Skeletal muscle satellite cell (primary cell): ENCODE results near the gene CACNA2D3.
"Not testable (repeated sequence)": the region's sequence is repeated elsewhere in the genome, so short reads cannot be mapped to it uniquely, and the experiment has no call there.

ENCODE experiments used
- H3K27me3 ChIP-seq: 2 replicates; pipeline ENCODE4 v1.7.0; 2013; ENCODE audit warnings: low read length; ENCODE audit not compliant: control insufficient read depth, insufficient read depth
- H3K36me3 ChIP-seq: 2 replicates; pipeline ENCODE4 v1.7.0; 2013; ENCODE audit warnings: mild to moderate bottlenecking, control low read depth, low read length; ENCODE audit not compliant: insufficient read depth
- H3K4me1 ChIP-seq: 2 replicates; pipeline ENCODE4 v1.7.0; 2013; ENCODE audit warnings: low read length; ENCODE audit not compliant: control insufficient read depth, insufficient read depth
- H3K4me2 ChIP-seq: 2 replicates; pipeline ENCODE4 v1.7.0; 2013; ENCODE audit warnings: mild to moderate bottlenecking, low read length
- H3K4me3 ChIP-seq: 2 replicates; pipeline ENCODE4 v1.7.0; 2013; ENCODE audit warnings: low read length
- H3K9ac ChIP-seq: 2 replicates; pipeline ENCODE4 v1.7.0; 2013; ENCODE audit warnings: mild to moderate bottlenecking, low read depth, low read length, moderate library complexity
- H3K9me3 ChIP-seq: replicated peaks from 2 replicates; pipeline ENCODE4 v1.7.0; 2013; ENCODE audit warnings: mild to moderate bottlenecking, control low read depth, low read length

The CACNA2D3 gene

DNA sequence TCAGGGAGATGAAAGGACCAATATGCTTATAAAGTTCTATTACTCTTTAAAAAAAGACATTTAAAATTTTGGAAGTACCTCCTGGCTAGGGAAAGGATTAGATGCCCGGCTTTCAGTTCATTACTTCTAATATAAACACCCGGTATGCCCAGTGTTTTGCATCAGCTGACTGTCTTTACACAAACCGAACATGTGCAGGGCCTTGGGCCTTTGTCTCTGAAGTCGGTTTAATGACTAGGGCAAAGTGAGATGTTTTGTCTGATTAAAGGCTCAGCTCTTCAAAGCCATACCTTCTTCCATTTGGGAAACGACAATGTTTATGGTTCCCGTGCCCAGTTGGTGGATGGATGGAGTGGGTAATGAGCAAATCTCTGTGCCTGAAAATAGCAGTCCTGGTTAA is 984.8 kb downstream of the CACNA2D3 start:
- no peak overlapping the region for H3K9ac ChIP-seq
- H3K27me3 ChIP-seq: no peaks in the 10 kb centered on the region
- no peak overlapping the region for H3K4me2 ChIP-seq
- no peak overlapping the region for H3K4me3 ChIP-seq
- H3K4me1 ChIP-seq: no peaks in the 10 kb centered on the region
- H3K9me3 ChIP-seq: no peaks in the 10 kb centered on the region
- H3K36me3 ChIP-seq: no peaks in the 10 kb centered on the region

DNA sequence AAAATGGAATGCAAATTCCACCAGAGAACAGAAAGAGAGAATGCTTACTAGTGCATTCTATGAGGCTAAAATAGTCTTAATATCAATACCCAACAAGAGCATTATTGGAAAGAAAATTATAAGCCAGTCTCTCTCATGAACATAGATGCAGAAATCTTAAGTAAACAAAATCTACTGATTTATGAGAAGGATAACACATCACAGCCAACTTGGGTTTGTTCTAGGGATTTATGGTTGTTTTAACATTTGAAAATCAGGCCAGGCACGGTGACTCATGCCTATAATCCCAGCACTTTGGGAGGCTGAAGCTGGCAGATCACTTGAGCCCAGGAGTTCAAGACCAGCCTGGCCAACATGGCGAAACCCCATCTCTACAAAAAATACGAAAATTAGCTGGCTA is 989.6 kb downstream of the CACNA2D3 start:
- H3K4me2 ChIP-seq, H3K4me3 ChIP-seq, H3K9ac ChIP-seq, H3K4me1 ChIP-seq, H3K27me3 ChIP-seq, H3K9me3 ChIP-seq, H3K36me3 ChIP-seq: not testable (repeated sequence)

GRCh38 chr3:55118451-55118850 is 996.1 kb downstream of the CACNA2D3 start:
- H3K9ac ChIP-seq: no peak overlapping the region
- H3K9me3 ChIP-seq: no peaks in the 10 kb centered on the region
- no peak overlapping the region for H3K4me2 ChIP-seq
- H3K36me3 ChIP-seq: no peaks in the 10 kb centered on the region
- H3K4me1 ChIP-seq: no peaks in the 10 kb centered on the region
- no peak overlapping the region for H3K4me3 ChIP-seq
- no peaks in the 10 kb centered on the region for H3K27me3 ChIP-seq

DNA sequence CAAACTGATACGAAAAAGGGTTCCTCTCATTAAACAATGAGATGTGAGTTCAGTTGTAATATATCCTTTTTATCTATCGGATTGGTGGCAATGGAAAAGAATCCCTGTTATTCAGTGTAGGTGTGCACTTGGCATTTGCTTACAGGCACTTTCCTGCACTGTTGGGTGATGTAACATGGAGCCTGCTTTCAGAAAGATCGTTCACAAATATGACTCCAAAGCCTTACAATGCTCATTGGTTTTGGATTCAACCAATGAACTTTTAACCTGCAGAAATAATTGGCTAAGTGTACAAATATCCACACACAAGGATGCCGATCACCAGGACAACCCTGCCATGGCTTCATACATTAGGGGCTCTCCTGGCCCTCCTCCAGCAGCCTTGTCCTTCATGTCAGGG is 996.9 kb downstream of the CACNA2D3 start:
- no peaks in the 10 kb centered on the region for H3K27me3 ChIP-seq
- no peaks in the 10 kb centered on the region for H3K9me3 ChIP-seq
- no peaks in the 10 kb centered on the region for H3K36me3 ChIP-seq
- H3K4me2 ChIP-seq: no peak overlapping the region
- H3K4me3 ChIP-seq: no peak overlapping the region
- no peak overlapping the region for H3K9ac ChIP-seq
- no peaks in the 10 kb centered on the region for H3K4me1 ChIP-seq

- Histone ChIP-seq H3K4me3 (no peak overlapping the region), H3K4me1 (peaks cover 1% of the 10 kb centered on the region), H3K36me3 (no peaks in the 10 kb centered on the region), H3K9ac (no peak overlapping the region), H3K27me3 (no peaks in the 10 kb centered on the region), H3K4me2 (no peak overlapping the region), H3K9me3 (no peaks in the 10 kb centered on the region)
Measured at GRCh38 chr3:55122312-55122711, 1000.0 kb downstream of the CACNA2D3 start.
